ENCODE data around the gene AIFM2.
"Not testable (repeated sequence)": the region's sequence is repeated elsewhere in the genome, so short reads cannot be mapped to it uniquely, and the experiment has no call there.

The AIFM2 gene

GRCh38 chr10:70090951-70091350 lies 41.7 kb downstream of the AIFM2 start:
- no peak for DNase-seq

DNA sequence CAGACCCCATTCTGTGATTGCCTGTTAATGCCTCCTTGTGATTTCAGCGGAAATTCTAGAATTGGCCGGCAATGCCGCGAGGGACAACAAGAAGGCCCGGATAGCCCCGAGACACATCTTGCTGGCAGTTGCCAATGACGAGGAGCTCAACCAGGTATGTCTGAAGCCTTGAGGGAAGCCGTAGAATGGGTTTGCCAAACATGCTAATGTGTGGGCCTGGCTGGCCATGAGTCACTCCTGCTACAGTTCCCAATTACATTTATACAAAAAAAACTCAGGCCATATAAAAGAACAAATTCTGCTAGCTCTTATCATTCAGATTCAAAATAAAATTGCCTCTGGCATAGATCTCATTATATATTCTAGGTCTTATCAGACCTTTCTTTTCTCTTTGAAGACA lies 42.6 kb downstream of the AIFM2 start:
- DNase-seq: no peak

- no peak for DNase-seq
Observed at GRCh38 chr10:70088308-70088698, 44.3 kb downstream of the AIFM2 start.

DNA sequence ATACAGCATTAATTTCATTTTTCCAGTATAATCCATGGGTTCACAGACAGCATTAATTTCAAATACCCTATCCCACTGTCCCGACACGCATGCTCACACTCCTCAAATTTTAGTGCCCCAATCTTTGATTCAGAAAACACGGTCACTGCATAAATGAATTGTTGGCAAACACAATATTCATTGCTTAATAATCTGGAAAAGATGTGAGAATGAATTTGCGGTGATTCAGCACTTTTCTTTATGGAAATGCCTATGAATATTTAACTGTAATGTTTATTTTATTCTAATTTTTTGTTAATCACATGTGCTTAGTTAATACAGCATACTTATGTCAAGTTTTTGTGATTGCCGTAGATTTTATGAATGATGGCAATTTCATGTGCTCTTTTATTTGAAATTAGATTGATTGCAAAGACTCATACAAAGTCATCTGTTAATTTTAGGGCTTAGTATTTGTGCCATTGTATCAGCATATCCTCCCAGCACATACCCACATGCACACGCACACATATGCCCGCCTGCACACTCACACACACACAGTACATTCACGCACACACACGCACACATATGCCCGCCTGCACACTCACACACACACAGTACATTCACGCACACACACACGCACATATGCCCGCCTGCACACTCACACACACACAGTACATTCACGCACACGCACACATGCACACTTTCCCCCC lies 44.9 kb downstream of the AIFM2 start:
- no peak for DNase-seq

DNA sequence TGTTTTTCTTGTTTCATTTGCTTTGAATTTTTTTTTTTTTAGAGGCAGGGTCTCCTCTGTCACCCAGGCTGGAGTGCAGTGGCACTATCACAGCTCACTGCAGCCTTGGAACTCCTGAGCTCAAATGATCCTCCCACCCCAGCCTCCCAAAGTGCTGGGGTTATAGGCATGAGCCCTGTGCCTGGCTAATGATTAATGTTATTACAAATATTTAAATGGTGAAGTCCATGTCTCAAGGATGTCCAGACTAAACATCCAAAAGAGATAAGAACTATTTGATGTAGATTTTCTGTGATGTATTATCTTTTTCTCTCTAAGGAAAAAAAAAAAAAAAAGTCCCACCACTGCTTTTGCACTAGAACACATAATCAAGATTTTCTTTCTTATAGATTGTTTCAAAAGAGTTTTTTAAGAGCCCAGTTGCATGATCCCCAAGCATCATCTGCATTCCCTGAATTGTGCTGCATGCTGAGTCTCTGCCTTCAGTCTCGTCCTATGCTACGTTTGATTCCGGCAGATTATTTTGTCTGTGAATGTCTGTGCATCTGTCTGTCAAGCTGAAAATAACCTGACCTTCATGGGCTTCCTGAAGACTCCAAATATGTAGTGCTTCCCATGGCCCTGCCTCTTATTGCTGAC lies 46.5 kb downstream of the AIFM2 start:
- no peak for DNase-seq

DNA sequence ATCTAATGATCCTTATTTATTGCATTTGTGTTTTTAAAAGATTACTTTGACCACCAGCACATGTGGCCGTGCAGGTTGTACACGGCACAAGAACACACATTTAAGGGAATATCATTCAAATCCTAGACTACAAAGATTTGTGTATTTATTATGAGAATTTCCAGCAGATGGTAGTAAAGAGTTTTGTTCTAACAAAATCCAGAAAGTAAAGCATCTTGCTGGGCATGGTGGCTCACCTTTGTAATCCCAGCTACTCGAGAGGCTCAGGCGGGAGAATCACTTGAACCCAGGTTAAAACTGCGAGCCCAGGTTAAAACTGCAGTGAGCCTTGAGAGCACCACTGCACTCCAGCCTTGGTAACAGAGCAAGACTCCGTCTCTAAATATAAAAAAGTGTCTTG lies 48.4 kb downstream of the AIFM2 start:
- DNase-seq: peak in 1 of 5 experiments; percentile 13

- DNase-seq: not testable (repeated sequence)
Observed at GRCh38 chr10:70080789-70081188, 51.8 kb downstream of the AIFM2 start.

- DNase-seq: no peak
Observed at GRCh38 chr10:70078937-70079336, 53.7 kb downstream of the AIFM2 start.

DNA sequence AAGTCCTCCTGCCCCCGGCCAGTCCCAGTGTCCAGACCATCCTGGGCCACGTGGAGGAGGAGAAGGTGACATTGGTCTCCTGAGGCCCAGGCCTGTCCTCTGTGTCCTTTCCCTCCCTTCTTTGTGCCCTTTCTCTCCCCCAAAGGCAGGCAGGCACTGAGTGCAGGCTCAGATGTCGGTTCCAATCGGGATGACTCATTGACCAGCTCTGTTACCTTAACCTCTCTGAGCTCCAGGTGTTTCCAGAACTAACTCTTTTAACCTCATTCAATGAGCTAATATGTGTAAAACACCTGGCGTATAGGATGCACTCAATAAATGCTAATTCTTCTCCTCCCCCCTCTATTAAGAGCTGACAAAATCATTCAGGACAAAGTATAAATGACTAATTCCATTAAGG lies 54.3 kb downstream of the AIFM2 start:
- no peak for DNase-seq

DNA sequence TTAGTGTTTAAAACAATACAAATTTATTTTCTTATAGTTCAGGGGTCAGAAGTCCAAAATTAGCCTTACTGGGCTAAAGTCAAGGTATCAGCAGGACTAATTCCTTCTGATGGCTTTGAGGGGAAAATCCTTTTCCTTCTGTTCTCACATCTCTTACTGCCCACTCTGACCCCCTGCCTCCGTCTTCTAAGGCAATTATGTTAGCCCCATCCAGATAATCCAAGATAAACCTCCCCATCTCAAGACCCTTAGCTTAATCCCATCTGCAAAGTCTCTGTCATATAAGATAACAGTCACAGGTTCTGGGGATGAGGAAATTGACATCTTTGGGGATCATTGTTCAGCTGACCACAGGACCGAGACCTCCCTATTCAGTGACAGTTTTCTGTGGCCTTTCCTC lies 57.7 kb downstream of the AIFM2 start:
- no peak for DNase-seq

GRCh38 chr10:70074165-70074564 lies 58.5 kb downstream of the AIFM2 start:
- DNase-seq: no peak

GRCh38 chr10:70070834-70071233 lies 61.8 kb downstream of the AIFM2 start:
- DNase-seq: no peak

DNA sequence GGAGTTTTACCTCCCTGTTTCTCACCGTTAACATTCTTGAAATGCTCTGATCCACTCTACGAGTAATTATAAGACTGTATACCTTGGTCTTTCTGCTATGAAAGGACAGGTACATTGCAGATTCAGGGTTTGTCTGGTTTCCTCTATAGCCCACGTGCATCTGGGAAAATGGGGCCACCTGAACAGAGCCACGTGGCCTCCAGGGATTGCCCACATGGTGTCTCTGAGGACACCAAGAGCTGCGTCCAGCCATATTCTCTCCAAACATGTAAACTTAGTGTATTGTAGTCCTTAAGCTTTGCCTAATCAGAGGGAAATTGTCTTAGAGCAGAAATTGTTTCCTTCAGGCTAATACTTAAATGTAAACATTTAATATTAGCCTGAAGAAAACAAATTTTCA lies 63.3 kb downstream of the AIFM2 start:
- no peak for DNase-seq

- DNase-seq: no peak
Observed at GRCh38 chr10:70068925-70069324, 63.7 kb downstream of the AIFM2 start.

DNA sequence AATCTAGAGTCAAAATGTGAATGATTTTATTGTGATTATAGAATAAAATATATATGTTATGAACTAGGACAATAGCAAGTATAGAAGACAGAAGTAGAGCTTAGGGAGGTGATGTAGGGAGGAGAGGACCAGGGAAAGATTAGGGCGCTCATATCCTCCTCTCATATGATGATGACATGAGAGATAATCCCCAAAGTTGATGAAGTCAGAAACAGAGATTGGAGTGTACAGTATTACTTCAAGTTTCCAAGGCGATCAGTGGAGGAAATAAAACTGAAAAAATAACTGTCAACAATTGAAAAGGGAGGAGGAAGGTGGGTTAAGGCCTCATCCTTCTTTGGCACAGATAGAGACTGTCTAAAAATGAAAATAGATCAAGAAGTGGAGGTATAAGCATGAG lies 65.0 kb downstream of the AIFM2 start:
- DNase-seq: no peak

DNA sequence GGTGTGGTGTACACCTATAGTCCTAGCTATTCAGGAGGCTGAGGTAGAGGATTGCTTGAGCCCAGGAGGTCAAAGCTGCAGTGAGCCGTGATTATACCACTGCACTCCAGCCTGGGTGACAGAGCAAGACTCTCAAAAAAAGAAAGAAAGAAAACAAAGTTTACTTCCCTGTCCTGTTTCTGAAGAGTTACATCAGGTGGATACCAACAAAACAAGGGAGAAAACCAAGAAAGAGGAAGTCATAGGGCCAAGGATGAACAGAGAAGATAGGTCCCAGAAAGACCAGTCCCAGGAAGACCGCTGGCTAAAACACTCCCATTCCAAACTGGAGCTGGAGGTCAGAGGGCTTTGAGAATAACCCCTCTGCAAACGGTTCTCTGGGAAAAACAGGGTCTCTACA lies 66.4 kb downstream of the AIFM2 start:
- no peak for DNase-seq

DNA sequence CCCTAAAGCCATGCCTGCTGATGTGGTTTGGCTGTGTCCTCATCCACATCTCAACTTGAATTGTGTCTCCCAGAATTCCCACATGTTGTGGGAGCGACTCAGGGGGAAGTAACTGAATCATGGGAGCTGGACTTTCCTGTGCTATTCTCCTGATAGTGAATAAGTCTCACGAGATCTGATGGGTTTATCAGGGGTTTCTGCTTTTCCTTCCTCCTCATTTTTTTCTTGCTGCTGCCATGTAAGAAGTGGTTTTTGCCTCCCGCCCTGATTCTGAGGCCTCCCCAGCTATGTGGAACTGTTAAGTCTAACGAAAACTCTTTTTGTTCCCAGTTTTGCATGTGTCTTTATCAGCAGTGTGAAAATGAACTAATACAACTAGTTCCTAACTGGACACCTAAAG lies 68.1 kb downstream of the AIFM2 start:
- DNase-seq: no peak

GRCh38 chr10:70063418-70064098 lies 69.1 kb downstream of the AIFM2 start:
- peak in 1 of 5 experiments; percentile 13 for DNase-seq
